H9 (cell line): ENCODE results near the gene DEPP1. TPM values are rescaled to one million over a fixed set of nuclear protein-coding genes. Genes with fewer than 3 reads are reported as not detected.

Source experiments
- DNase-seq: peaks from one replicate; pipeline ENCODE4 v3.0.0-alpha.2; 2017
- H2AFZ ChIP-seq: one replicate; pipeline ENCODE4 v1.6.1; 2013; ENCODE audit warnings: mild to moderate bottlenecking, low read length, control low read depth, moderate library complexity
- H2AK5ac ChIP-seq: 2 replicates; pipeline ENCODE4 v1.6.1; 2013; ENCODE audit warnings: low read length, control low read depth, mixed read lengths; ENCODE audit not compliant: insufficient read length
- H2BK120ac ChIP-seq: one replicate; pipeline ENCODE4 v1.6.1; 2013; ENCODE audit warnings: low read depth, mild to moderate bottlenecking, low read length, control low read depth, inconsistent platforms; ENCODE audit not compliant: poor library complexity, severe bottlenecking
- H2BK12ac ChIP-seq: 2 replicates; pipeline ENCODE4 v1.6.1; 2013; ENCODE audit warnings: low read length, control low read depth, mixed read lengths, low read depth; ENCODE audit not compliant: insufficient read length
- H2BK15ac ChIP-seq: 2 replicates; pipeline ENCODE4 v1.6.1; 2013; ENCODE audit warnings: low read depth, low read length, control low read depth
- H2BK20ac ChIP-seq: one replicate; pipeline ENCODE4 v1.6.1; 2013; ENCODE audit warnings: low read depth, mild to moderate bottlenecking, low read length, control low read depth, inconsistent platforms; ENCODE audit not compliant: poor library complexity, severe bottlenecking
- H2BK5ac ChIP-seq: 2 replicates; pipeline ENCODE4 v1.6.1; 2013; ENCODE audit warnings: low read length, control low read depth, mixed read lengths; ENCODE audit not compliant: insufficient read length
- H3K14ac ChIP-seq: 2 replicates; pipeline ENCODE4 v1.6.1; 2013; ENCODE audit warnings: low read length, control low read depth; ENCODE audit not compliant: insufficient read depth
- H3K18ac ChIP-seq: 2 replicates; pipeline ENCODE4 v1.6.1; 2013; ENCODE audit warnings: low read depth, mild to moderate bottlenecking, mixed read lengths, low read length, control low read depth; ENCODE audit not compliant: insufficient read length
- H3K23ac ChIP-seq: 2 replicates; pipeline ENCODE4 v1.6.1; 2013; ENCODE audit warnings: low read length, control low read depth, mixed read lengths, low read depth; ENCODE audit not compliant: insufficient read length
- H3K23me2 ChIP-seq: 2 replicates; pipeline ENCODE4 v1.6.1; 2013; ENCODE audit warnings: low read depth, mild to moderate bottlenecking, mixed read lengths, low read length, control low read depth; ENCODE audit not compliant: insufficient read length, poor library complexity, severe bottlenecking
- H3K27ac ChIP-seq: 2 replicates; pipeline ENCODE4 v1.5.1; 2013; ENCODE audit warnings: low read length, control low read depth, mixed read lengths, low read depth; ENCODE audit not compliant: insufficient read length
- H3K27me3 ChIP-seq: 2 replicates; pipeline ENCODE4 v1.6.1; 2013; ENCODE audit warnings: low read length, control low read depth, inconsistent platforms; ENCODE audit not compliant: insufficient read depth
- H3K4ac ChIP-seq: 2 replicates; pipeline ENCODE4 v1.6.1; 2013; ENCODE audit warnings: low read depth, mild to moderate bottlenecking, control low read depth, inconsistent platforms, low read length, moderate library complexity
- H3K4me1 ChIP-seq: 2 replicates; pipeline ENCODE4 v1.6.1; 2013; ENCODE audit warnings: low read length, control low read depth, inconsistent platforms; ENCODE audit not compliant: insufficient read depth
- H3K4me2 ChIP-seq: 2 replicates; pipeline ENCODE4 v1.6.1; 2013; ENCODE audit warnings: low read length, control low read depth, mixed read lengths; ENCODE audit not compliant: insufficient read length, insufficient read depth
- H3K56ac ChIP-seq: 2 replicates; pipeline ENCODE4 v1.6.1; 2013; ENCODE audit warnings: low read depth, mild to moderate bottlenecking, mixed read lengths, low read length, control low read depth; ENCODE audit not compliant: insufficient read length
- H3K79me1 ChIP-seq: 2 replicates; pipeline ENCODE4 v1.6.1; 2013; ENCODE audit warnings: low read depth, mild to moderate bottlenecking, moderate library complexity, low read length, control low read depth, inconsistent platforms; ENCODE audit not compliant: insufficient read depth, poor library complexity, severe bottlenecking
- H3K79me2 ChIP-seq: 2 replicates; pipeline ENCODE4 v1.6.1; 2013; ENCODE audit warnings: low read length, control low read depth, inconsistent platforms; ENCODE audit not compliant: insufficient read depth
- H3K9ac ChIP-seq: 2 replicates; pipeline ENCODE4 v1.6.1; 2013; ENCODE audit warnings: low read length, control low read depth, mixed read lengths; ENCODE audit not compliant: insufficient read length; ENCODE audit errors: extremely low read depth
- H3K9me3 ChIP-seq: one replicate; pipeline ENCODE4 v1.6.1; 2013; ENCODE audit warnings: low read depth, low read length, inconsistent platforms; ENCODE audit not compliant: control insufficient read depth
- H3T11ph ChIP-seq: one replicate; pipeline ENCODE4 v1.6.1; 2013; ENCODE audit warnings: mild to moderate bottlenecking, low read length, control low read depth, inconsistent platforms
- H4K20me1 ChIP-seq: one replicate; pipeline ENCODE4 v1.6.1; 2013; ENCODE audit not compliant: control insufficient read depth, insufficient read length, insufficient read depth
- H4K5ac ChIP-seq: 2 replicates; pipeline ENCODE4 v1.6.1; 2013; ENCODE audit warnings: low read depth, mild to moderate bottlenecking, mixed read lengths, low read length, control low read depth; ENCODE audit not compliant: insufficient read length
- H4K8ac ChIP-seq: replicated peaks from 2 replicates; pipeline ENCODE4 v1.6.1; 2013; ENCODE audit warnings: low read length, control low read depth, mixed read lengths, low read depth; ENCODE audit not compliant: insufficient read length
- H4K91ac ChIP-seq: 2 replicates; pipeline ENCODE4 v1.6.1; 2013; ENCODE audit warnings: low read depth, mild to moderate bottlenecking, moderate library complexity, mixed read lengths, low read length, control low read depth; ENCODE audit not compliant: insufficient read length
- H3K27ac Mint-ChIP-seq, 3 experiments: 2 replicates in 2 of 3; 3 replicates in 1 of 3; pipeline ENCODE4 v1.8.0; 2020 to 2021; ENCODE audit warnings: mixed read lengths in 3 of 3, mild to moderate bottlenecking in 1 of 3, moderate library complexity in 1 of 3
- H3K27me3 Mint-ChIP-seq: 2 replicates; pipeline ENCODE4 v1.8.0; 2021; ENCODE audit warnings: low read depth, mild to moderate bottlenecking, moderate library complexity, mixed read lengths
- H3K36me3 Mint-ChIP-seq, 3 experiments: 2 replicates in 2 of 3; 3 replicates in 1 of 3; pipeline ENCODE4 v1.8.0; 2020 to 2021; ENCODE audit warnings: low read depth in 3 of 3, mixed read lengths in 3 of 3; ENCODE audit not compliant: insufficient read depth in 1 of 3
- H3K4me1 Mint-ChIP-seq, 2 experiments: 2 replicates each; pipeline ENCODE4 v1.8.0; 2020; ENCODE audit warnings: mixed read lengths in 2 of 2
- H3K4me3 Mint-ChIP-seq, 2 experiments: 2 replicates in 1 of 2; 3 replicates in 1 of 2; pipeline ENCODE4 v1.8.0; 2020 to 2021; ENCODE audit warnings: mild to moderate bottlenecking in 2 of 2, mixed read lengths in 2 of 2, moderate library complexity in 1 of 2
- H3K9me3 Mint-ChIP-seq, 2 experiments: 2 replicates in 1 of 2; 3 replicates in 1 of 2; pipeline ENCODE4 v1.8.0; 2020; ENCODE audit warnings: mild to moderate bottlenecking in 2 of 2, mixed read lengths in 2 of 2, moderate library complexity in 1 of 2
- WGBS: extraction: QIAGEN DNeasy Blood & Tissue Kit; methylation state at CpG from one replicate; pipeline ENCODE4 v1.1.7; 2013; ENCODE audit warnings: missing lambda C conversion rate, low lambda C conversion rate, mixed read lengths; ENCODE audit not compliant: insufficient read length; ENCODE audit errors: extremely low coverage; 5-methylcytosine and 5-hydroxymethylcytosine counted together
- total RNA-seq: library from RNA; stranded (reverse); gene quantifications from 2 replicates; pipeline ENCODE4 v1.2.1, GENCODE V29; 2021
- TF ChIP-seq, protein P1 (sequence below): fragments of 200-600 bp; sonication (generic); conservative IDR thresholded peaks from 3 replicates; pipeline ENCODE4 v1.8.0; 2021; ENCODE audit warnings: antibody characterized with exemption, mild to moderate bottlenecking

Gene DEPP1
- total RNA-seq, 1 experiment from 2014 or later, result 2.4 TPM

DNA sequence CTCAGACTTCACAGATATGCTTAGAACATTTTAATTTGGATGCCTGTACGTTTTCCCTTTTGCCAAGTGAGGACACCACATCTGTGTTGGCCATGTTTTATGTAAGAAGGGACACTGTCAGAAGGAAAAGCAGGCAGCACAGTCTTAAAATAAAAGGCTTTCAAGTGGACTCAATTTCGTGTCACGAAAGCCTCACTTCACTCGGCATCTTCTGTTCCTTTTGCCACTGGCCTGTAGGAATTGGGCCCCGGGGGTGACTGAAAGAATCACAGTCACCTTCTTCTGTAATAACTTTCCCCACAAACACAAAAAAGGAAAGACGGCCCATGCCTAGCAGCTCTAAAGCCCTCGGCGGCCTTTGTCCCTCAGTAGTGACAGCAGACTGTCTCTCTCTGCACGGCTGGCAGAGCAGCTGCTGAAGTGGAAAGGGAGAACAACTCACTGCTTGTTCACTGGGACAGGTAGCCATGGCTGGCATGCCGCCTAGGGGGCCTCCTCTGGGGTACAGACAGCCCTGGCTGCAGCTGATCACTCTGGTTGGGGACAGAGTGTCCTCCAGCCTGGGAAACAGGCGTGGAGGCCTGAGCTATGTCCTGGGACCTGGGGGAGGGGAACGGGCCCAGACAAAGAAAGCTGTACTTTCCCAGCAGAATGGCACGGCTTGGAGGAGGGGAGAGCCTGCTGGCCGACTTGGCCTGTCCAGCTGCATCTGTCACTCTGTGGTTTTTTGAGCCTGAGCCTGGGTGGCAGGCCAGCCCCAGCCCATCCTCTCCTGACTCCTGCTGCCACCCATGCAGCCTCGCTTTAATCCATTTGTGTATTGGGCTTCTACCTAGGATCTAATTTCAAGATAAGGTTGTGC lies 14.6 kb downstream of the DEPP1 start:
- H4K5ac ChIP-seq, result no peak overlapping the region
- H3K23ac ChIP-seq, result no peak overlapping the region
- H2AK5ac ChIP-seq, result no peak overlapping the region
- H3K9me3 ChIP-seq, result no peaks in the 10 kb centered on the region
- H3K14ac ChIP-seq, result no peak overlapping the region
- Mint-ChIP-seq H3K4me1 (peaks cover 71 to 72% of the 10 kb centered on the region in 2 experiments), H3K27me3 (peaks cover 13% of the 10 kb centered on the region), H3K9me3 (no peaks in the 10 kb centered on the region; a peak in 1 of 5 replicates), H3K4me3 (peak overlapping the region in 1 of 2 experiments; percentile 14; a peak in 1 of 5 replicates), H3K27ac (peak overlapping the region; percentile 16 to 77 (median 57); a peak in 5 of 7 replicates), H3K36me3 (peaks cover 0 to 4% (median 2%) of the 10 kb centered on the region in 3 experiments; a peak in 2 of 7 replicates)
- no peak overlapping the region for H3T11ph ChIP-seq
- H2AFZ ChIP-seq, result no peak overlapping the region
- H2BK5ac ChIP-seq, result no peak overlapping the region
- no peak overlapping the region for H3K9ac ChIP-seq
- no peaks in the 10 kb centered on the region for H3K27me3 ChIP-seq
- no peaks in the 10 kb centered on the region for H3K79me2 ChIP-seq
- no peak overlapping the region for H2BK12ac ChIP-seq
- no peak overlapping the region for H2BK120ac ChIP-seq
- no peaks in the 10 kb centered on the region for H3K79me1 ChIP-seq
- no peak overlapping the region for H3K4me2 ChIP-seq
- H3K27ac ChIP-seq, result no peak overlapping the region
- no peak overlapping the region for H4K8ac ChIP-seq
- no peak overlapping the region for H2BK20ac ChIP-seq
- H3K18ac ChIP-seq, result no peak overlapping the region
- DNase-seq, result peak; percentile 48
- no peaks in the 10 kb centered on the region for H4K20me1 ChIP-seq
- no peak overlapping the region for H2BK15ac ChIP-seq
- H3K23me2 ChIP-seq, result peaks cover 5% of the 10 kb centered on the region
- peaks cover 25% of the 10 kb centered on the region for H3K4me1 ChIP-seq
- no peak overlapping the region for H3K4ac ChIP-seq
- no peak overlapping the region for H4K91ac ChIP-seq
- H3K56ac ChIP-seq, result no peak overlapping the region
- no CpG with 5 or more reads among the region's 15 CpGs for WGBS
- TF ChIP-seq, protein P1, sequence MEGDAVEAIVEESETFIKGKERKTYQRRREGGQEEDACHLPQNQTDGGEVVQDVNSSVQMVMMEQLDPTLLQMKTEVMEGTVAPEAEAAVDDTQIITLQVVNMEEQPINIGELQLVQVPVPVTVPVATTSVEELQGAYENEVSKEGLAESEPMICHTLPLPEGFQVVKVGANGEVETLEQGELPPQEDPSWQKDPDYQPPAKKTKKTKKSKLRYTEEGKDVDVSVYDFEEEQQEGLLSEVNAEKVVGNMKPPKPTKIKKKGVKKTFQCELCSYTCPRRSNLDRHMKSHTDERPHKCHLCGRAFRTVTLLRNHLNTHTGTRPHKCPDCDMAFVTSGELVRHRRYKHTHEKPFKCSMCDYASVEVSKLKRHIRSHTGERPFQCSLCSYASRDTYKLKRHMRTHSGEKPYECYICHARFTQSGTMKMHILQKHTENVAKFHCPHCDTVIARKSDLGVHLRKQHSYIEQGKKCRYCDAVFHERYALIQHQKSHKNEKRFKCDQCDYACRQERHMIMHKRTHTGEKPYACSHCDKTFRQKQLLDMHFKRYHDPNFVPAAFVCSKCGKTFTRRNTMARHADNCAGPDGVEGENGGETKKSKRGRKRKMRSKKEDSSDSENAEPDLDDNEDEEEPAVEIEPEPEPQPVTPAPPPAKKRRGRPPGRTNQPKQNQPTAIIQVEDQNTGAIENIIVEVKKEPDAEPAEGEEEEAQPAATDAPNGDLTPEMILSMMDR, result no peak
